SK-N-SH treated with all-trans-retinoic acid at 6 μM for 48 hours (cell line): ENCODE results near the gene ERVK3-1.

Experiments
- ATAC-seq: fragments of 200-7000 bp; cut with Tn5 transposase; 3 replicates; pipeline ENCODE4 v1.9.1; 2020; ENCODE audit warnings: mild to moderate bottlenecking, moderate library complexity
- CREB5 ChIP-seq: fragments of 250-450 bp; sonication (Bioruptor Pico); IDR thresholded peaks from 2 replicates; pipeline ENCODE4 v1.5.1; 2020; ENCODE audit warnings: low read depth, mild to moderate bottlenecking, moderate library complexity
- CSRNP3 ChIP-seq: fragments of 250-450 bp; sonication (Bioruptor Pico); IDR thresholded peaks from 2 replicates; pipeline ENCODE4 v1.5.1; 2021; ENCODE audit warnings: mild to moderate bottlenecking, moderate library complexity
- GLIS3 ChIP-seq: fragments of 250-450 bp; sonication (Bioruptor Pico); IDR thresholded peaks from 2 replicates; pipeline ENCODE4 v1.5.0; 2020; ENCODE audit warnings: mild to moderate bottlenecking, moderate library complexity
- ISL1 ChIP-seq: fragments of 250-450 bp; sonication (Bioruptor Pico); IDR thresholded peaks from 2 replicates; pipeline ENCODE4 v2.1.2; 2022; ENCODE audit warnings: mild to moderate bottlenecking, moderate library complexity
- SNAI2 ChIP-seq: fragments of 250-450 bp; sonication (Bioruptor Pico); IDR thresholded peaks from 2 replicates; pipeline ENCODE4 v1.5.0; 2020; ENCODE audit warnings: mild to moderate bottlenecking, moderate library complexity
- TSHZ2 ChIP-seq: fragments of 250-450 bp; sonication (Bioruptor Pico); IDR thresholded peaks from 2 replicates; pipeline ENCODE4 v1.5.0; 2020; ENCODE audit warnings: mild to moderate bottlenecking, moderate library complexity
- TF ChIP-seq, protein P1 (sequence below): fragments of 250-450 bp; sonication (Bioruptor Pico); IDR thresholded peaks from 2 replicates; pipeline ENCODE4 v1.8.0; 2020; ENCODE audit warnings: mild to moderate bottlenecking, moderate library complexity, borderline replicate concordance
- TF ChIP-seq, protein P2 (sequence below): fragments of 250-450 bp; sonication (Bioruptor Pico); IDR thresholded peaks from 2 replicates; pipeline ENCODE4 v1.8.0; 2021; ENCODE audit warnings: low read depth, mild to moderate bottlenecking, moderate library complexity, borderline replicate concordance

Gene ERVK3-1

DNA sequence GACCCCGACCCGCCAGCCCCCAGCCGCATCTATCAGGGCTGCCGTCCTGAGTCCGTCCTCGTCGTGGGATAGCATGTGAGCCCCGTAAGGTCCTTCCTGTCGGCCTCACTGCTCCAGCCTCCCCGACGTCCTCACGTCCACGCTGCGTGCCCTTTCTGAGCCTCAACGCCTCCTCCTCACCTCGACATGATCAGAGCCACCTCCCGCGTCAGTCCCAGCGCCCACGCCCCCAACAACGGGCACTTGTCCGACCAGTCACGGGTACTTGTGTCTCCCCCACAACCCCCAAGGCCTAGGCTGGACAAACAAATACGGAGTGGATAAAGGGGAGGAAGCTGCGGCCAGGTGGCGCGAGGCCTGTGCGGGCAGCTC lies 56.7 kb downstream of the ERVK3-1 start:
- ATAC-seq, result peak; percentile 45
- TF ChIP-seq ISL1 (CRISPR knock-in tag) (no peak), TSHZ2 (no peak; the same call in 1 of the 2 replicates), CREB5 (CRISPR knock-in tag) (0 out of 2 replicates have a peak, but pooled peaks have one; percentile 47)
- TF ChIP-seq, protein P1, sequence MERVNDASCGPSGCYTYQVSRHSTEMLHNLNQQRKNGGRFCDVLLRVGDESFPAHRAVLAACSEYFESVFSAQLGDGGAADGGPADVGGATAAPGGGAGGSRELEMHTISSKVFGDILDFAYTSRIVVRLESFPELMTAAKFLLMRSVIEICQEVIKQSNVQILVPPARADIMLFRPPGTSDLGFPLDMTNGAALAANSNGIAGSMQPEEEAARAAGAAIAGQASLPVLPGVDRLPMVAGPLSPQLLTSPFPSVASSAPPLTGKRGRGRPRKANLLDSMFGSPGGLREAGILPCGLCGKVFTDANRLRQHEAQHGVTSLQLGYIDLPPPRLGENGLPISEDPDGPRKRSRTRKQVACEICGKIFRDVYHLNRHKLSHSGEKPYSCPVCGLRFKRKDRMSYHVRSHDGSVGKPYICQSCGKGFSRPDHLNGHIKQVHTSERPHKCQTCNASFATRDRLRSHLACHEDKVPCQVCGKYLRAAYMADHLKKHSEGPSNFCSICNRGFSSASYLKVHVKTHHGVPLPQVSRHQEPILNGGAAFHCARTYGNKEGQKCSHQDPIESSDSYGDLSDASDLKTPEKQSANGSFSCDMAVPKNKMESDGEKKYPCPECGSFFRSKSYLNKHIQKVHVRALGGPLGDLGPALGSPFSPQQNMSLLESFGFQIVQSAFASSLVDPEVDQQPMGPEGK (CRISPR knock-in tag), result no peak

DNA sequence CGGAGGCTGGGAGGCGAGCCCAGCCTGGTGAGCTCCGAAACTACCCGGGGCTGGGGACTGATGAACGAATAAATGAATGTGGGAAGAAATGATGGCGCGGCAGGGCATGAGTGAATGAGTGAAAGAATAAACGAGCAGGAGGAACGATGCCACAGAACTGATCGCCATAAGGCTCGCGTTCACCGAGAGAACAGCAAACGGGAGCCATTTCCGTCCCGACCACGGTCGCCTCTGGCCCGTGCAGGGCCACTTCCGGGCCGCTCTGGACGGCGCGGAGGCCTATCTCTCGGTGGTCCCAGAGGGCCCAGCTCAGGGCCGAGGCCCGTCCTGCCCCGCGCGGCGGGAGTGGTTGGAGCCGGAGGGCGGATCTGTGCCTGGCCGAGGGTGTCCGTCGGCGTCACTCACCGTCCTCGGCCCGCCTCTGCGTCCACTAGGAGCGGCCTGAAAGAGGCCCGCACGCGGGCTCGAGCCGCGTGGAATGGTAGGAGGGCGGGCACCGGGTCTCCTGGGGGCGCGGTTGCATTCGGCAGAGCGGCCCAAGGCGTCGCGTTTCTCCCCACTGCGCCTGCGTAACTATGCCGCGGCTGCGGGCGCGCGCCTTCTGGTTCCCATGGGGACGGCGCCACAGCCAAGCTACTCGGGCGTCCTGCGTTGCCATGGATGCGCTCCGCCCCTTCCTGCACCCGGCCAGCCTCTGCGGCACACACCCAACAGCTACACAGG lies 57.3 kb downstream of the ERVK3-1 start, which contains the start of gene ZNF497:
Gene ZNF497 (minus strand): TSS at position 480 of the 723 bp plus-strand sequence. CDS start 5,116 bp downstream, outside the sequence.
- TF ChIP-seq SNAI2 (CRISPR knock-in tag), result no peak
- TF ChIP-seq, protein P2, sequence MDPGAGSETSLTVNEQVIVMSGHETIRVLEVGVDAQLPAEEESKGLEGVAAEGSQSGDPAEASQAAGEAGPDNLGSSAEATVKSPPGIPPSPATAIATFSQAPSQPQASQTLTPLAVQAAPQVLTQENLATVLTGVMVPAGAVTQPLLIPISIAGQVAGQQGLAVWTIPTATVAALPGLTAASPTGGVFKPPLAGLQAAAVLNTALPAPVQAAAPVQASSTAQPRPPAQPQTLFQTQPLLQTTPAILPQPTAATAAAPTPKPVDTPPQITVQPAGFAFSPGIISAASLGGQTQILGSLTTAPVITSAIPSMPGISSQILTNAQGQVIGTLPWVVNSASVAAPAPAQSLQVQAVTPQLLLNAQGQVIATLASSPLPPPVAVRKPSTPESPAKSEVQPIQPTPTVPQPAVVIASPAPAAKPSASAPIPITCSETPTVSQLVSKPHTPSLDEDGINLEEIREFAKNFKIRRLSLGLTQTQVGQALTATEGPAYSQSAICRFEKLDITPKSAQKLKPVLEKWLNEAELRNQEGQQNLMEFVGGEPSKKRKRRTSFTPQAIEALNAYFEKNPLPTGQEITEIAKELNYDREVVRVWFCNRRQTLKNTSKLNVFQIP (CRISPR knock-in tag), result 0 out of 2 replicates have a peak, but pooled peaks have one; percentile 29
- TF ChIP-seq, all 23 proteins: peak for 1
- peak; percentile 94 for ATAC-seq

- no peak for TF ChIP-seq CREB5 (CRISPR knock-in tag)
- no peak for TF ChIP-seq CSRNP3 (CRISPR knock-in tag)
- no peak for TF ChIP-seq GLIS3 (CRISPR knock-in tag)
- TF ChIP-seq, all 23 proteins: peak for 0
- ATAC-seq, result no peak
Observed at GRCh38 chr19:58364146-58364545, 59.0 kb downstream of the ERVK3-1 start.
